HCT116 (cell line): ENCODE measurements around the gene SLC34A1. TPM values are rescaled to one million over a fixed set of nuclear protein-coding genes. Genes with fewer than 3 reads are reported as not detected.
"Not testable (repeated sequence)": the region's sequence is repeated elsewhere in the genome, so short reads cannot be mapped to it uniquely, and the experiment has no call there.

Source experiments
- ATAC-seq: fragments of 200-7000 bp; cut with Tn5 transposase; 2 replicates; pipeline ENCODE4 v1.9.1; 2020; ENCODE audit warnings: mild to moderate bottlenecking, moderate library complexity
- BruUV-seq: library from RNA; stranded (reverse); fragments of 400-500 nt; replicated peaks from 2 replicates; lab custom pipeline; 2021; lab: Mats Ljungman, UMichigan
- CTCF ChIA-PET: fragments of 300-600 bp; sonication (Branson Sonifier 250); formaldehyde crosslinking; loops from one replicate; lab custom pipeline; 2021; ENCODE audit warnings: antibody characterized with exemption; lab: Charles Lee
- POLR2A ChIA-PET: fragments of 300-600, 350-600 bp; sonication (Branson Sonifier 250); formaldehyde crosslinking; loops from one replicate; lab custom pipeline; 2021; ENCODE audit warnings: antibody characterized with exemption; lab: Charles Lee
- RAD21 ChIA-PET, 2 experiments: fragments of 300-600 bp; sonication (Branson Sonifier 250); formaldehyde crosslinking; loops; one replicate each; lab custom pipeline; 2023; ENCODE audit warnings: low total read pairs in 2 of 2; ENCODE audit not compliant: uncharacterized antibody in 2 of 2, unreplicated experiment in 2 of 2, low non-redundant PET in 1 of 2; lab: Charles Lee
- DNase-seq: peaks from one replicate; pipeline ENCODE4 v3.0.0-alpha.2; 2010; ENCODE audit warnings: low read depth, low spot score
- H2AFZ ChIP-seq: fragments of 200-600 bp; shearing (Covaris generic), sonication (generic); 2 replicates; pipeline ENCODE4 v1.6.1; 2017; ENCODE audit warnings: low read depth, mixed run types, mixed read lengths, antibody characterized with exemption, low read length; ENCODE audit not compliant: poor library complexity, severe bottlenecking
- H3K27ac ChIP-seq: 2 replicates; pipeline ENCODE4 v1.5.1; 2012; ENCODE audit warnings: low read depth, low read length
- H3K27me3 ChIP-seq: fragments of 200-600 bp; sonication (generic); 2 replicates; pipeline ENCODE4 v1.6.1; 2016; ENCODE audit warnings: mixed run types, low read length, mixed read lengths; ENCODE audit not compliant: insufficient read depth
- H3K36me3 ChIP-seq, 2 experiments: fragments of 200-500 bp in 1 of 2; fragments of 200-600 bp in 1 of 2; sonication (Bioruptor generic) in 1 of 2; sonication (generic) in 1 of 2; 2 replicates each; pipeline versions ENCODE4 v1.5.1 to v1.6.1; 2014 to 2016; ENCODE audit warnings: low read length in 2 of 2, inconsistent platforms in 1 of 2, mixed read lengths in 1 of 2, mixed run types in 1 of 2; ENCODE audit not compliant: insufficient read depth in 2 of 2, control insufficient read depth in 1 of 2
- H3K4me1 ChIP-seq, 2 experiments: fragments of 200-600 bp in 1 of 2; sonication (generic) in 1 of 2; 2 replicates each; pipeline versions ENCODE4 v1.5.1 to v1.6.1; 2012 to 2017; ENCODE audit warnings: low read length in 2 of 2, inconsistent platforms in 1 of 2, mild to moderate bottlenecking in 1 of 2, mixed read lengths in 1 of 2, mixed run types in 1 of 2, moderate library complexity in 1 of 2; ENCODE audit not compliant: insufficient read depth in 2 of 2, control insufficient read depth in 1 of 2
- H3K4me2 ChIP-seq: fragments of 200-600 bp; sonication (generic); 2 replicates; pipeline ENCODE4 v1.6.1; 2017; ENCODE audit warnings: mixed run types, low read length, mixed read lengths
- H3K4me3 ChIP-seq, 2 experiments: fragments of 200-600 bp in 1 of 2; sonication (generic) in 1 of 2; replicated peaks in 1 of 2; 2 replicates each; pipeline ENCODE4 v1.5.1; 2011 to 2016; ENCODE audit warnings: low read length in 2 of 2, control low read depth in 1 of 2, low read depth in 1 of 2, mild to moderate bottlenecking in 1 of 2, mixed read lengths in 1 of 2, mixed run types in 1 of 2
- H3K79me2 ChIP-seq: fragments of 200-600 bp; sonication (generic); 2 replicates; pipeline ENCODE4 v1.6.1; 2017; ENCODE audit warnings: mild to moderate bottlenecking, mixed run types, low read length, moderate library complexity, mixed read lengths; ENCODE audit not compliant: insufficient read depth
- H3K9ac ChIP-seq: fragments of 200-600 bp; sonication (generic); 2 replicates; pipeline ENCODE4 v1.6.1; 2016; ENCODE audit warnings: low read length, mixed read lengths
- H3K9me2 ChIP-seq: fragments of 200-600 bp; sonication (generic), shearing (Covaris generic); 2 replicates; pipeline ENCODE4 v1.6.1; 2017; ENCODE audit warnings: mixed run types, mild to moderate bottlenecking, moderate library complexity; ENCODE audit not compliant: insufficient read depth
- H3K9me3 ChIP-seq, 2 experiments: fragments of 200-500 bp in 1 of 2; fragments of 200-600 bp in 1 of 2; sonication (Bioruptor generic) in 1 of 2; sonication (generic) in 1 of 2; 2 replicates each; pipeline ENCODE4 v1.6.1; 2014 to 2017; ENCODE audit warnings: low read length in 2 of 2, mixed read lengths in 2 of 2, inconsistent platforms in 1 of 2, low read depth in 1 of 2, mild to moderate bottlenecking in 1 of 2, mixed run types in 1 of 2, moderate library complexity in 1 of 2; ENCODE audit not compliant: control insufficient read depth in 1 of 2, insufficient read depth in 1 of 2
- H4K20me1 ChIP-seq: fragments of 200-600 bp; sonication (generic), shearing (Covaris generic); 2 replicates; pipeline ENCODE4 v1.6.1; 2017; ENCODE audit warnings: mixed run types, mild to moderate bottlenecking, moderate library complexity; ENCODE audit not compliant: insufficient read depth
- CBX3 ChIP-seq: IDR thresholded peaks from 2 replicates; pipeline ENCODE4 v1.6.1; 2012; ENCODE audit warnings: low read depth
- CEBPB ChIP-seq: IDR thresholded peaks from 2 replicates; pipeline ENCODE4 v1.6.1; 2012; ENCODE audit warnings: low read depth
- EGR1 ChIP-seq: IDR thresholded peaks from 2 replicates; pipeline ENCODE4 v1.6.1; 2012; ENCODE audit warnings: low read depth
- EZH2 ChIP-seq: fragments of 200-600 bp; sonication (generic); IDR thresholded peaks from 2 replicates; pipeline ENCODE4 v1.6.1; 2017; ENCODE audit warnings: antibody characterized with exemption, mixed run types
- JUND ChIP-seq: IDR thresholded peaks from 2 replicates; pipeline ENCODE4 v1.6.1; 2012
- SIN3A ChIP-seq: IDR thresholded peaks from 2 replicates; pipeline ENCODE4 v1.6.1; 2012; ENCODE audit warnings: low read depth
- SRF ChIP-seq: IDR thresholded peaks from 2 replicates; pipeline ENCODE4 v1.6.1; 2012; ENCODE audit warnings: low read depth
- ZBTB33 ChIP-seq: IDR thresholded peaks from 2 replicates; pipeline ENCODE4 v1.6.1; 2011; ENCODE audit warnings: mild to moderate bottlenecking, low read length, moderate library complexity; ENCODE audit not compliant: insufficient replicate concordance; ENCODE audit errors: extremely low read depth
- intact Hi-C: fragments of 100-400 bp; cut with micrococcal nuclease; formaldehyde crosslinking; loops from 2 replicates; pipeline ENCODE4 v1.10.0; 2022
- total RNA-seq: library from RNA; stranded (reverse); gene quantifications from one replicate; pipeline ENCODE4 v1.2.1, GENCODE V29; 2021; ENCODE audit not compliant: unreplicated experiment
- TF ChIP-seq, protein P1 (sequence below): IDR thresholded peaks from 2 replicates; pipeline ENCODE4 v1.6.1; 2012; ENCODE audit warnings: low read depth
- TF ChIP-seq, protein P2 (sequence below): IDR thresholded peaks from 2 replicates; pipeline ENCODE4 v1.6.1; 2012

SLC34A1 gene
- total RNA-seq, 1 experiment from 2014 or later, result not detected

DNA sequence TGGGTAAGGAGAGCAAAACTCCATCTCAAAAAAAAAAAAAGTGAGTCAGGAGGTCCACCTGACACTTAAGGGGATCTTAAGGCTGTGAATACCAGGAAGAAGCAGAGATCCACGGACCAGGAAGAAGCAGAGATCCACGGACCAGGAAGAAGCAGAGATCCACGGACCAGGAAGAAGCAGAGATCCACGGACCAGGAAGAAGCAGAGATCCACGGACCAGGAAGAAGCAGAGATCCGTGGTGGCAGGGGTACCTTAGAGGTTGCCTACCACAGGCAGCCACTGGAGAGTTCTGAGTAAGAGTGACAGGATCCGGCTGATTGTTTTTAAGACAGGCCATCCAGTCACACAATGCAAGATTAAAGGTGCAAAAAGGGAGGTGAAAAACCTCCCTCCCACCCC lies 36.2 kb downstream of the SLC34A1 start:
- H3K27ac ChIP-seq, RAD21 ChIA-PET, H3K27me3 ChIP-seq, H3K4me2 ChIP-seq, intact Hi-C loops, H3K36me3 ChIP-seq, H3K79me2 ChIP-seq, H3K9ac ChIP-seq, H3K4me1 ChIP-seq, CTCF ChIA-PET, H4K20me1 ChIP-seq, H3K4me3 ChIP-seq, POLR2A ChIA-PET, H3K9me2 ChIP-seq, H3K9me3 ChIP-seq, H2AFZ ChIP-seq, DNase-seq, ATAC-seq, BruUV-seq: not testable (repeated sequence)

- H3K9ac ChIP-seq, result no peak overlapping the region
- BruUV-seq, result no TSS peak
- ChIA-PET POLR2A (no interaction called here), RAD21 (no interaction called here), CTCF (interaction anchor here (1.2 kb wide), 1 partner anchor 17 kb away, joined by 3 read pairs; no protein-coding TSS in a partner anchor)
- no peaks in the 10 kb centered on the region for H3K9me3 ChIP-seq
- no peaks in the 10 kb centered on the region for H3K79me2 ChIP-seq
- H3K4me3 ChIP-seq, result no peak overlapping the region
- no peaks in the 10 kb centered on the region for H3K36me3 ChIP-seq
- no peak for DNase-seq
- intact Hi-C loops, result no loop called here
- H3K27ac ChIP-seq, result no peak overlapping the region
- no peak for TF ChIP-seq CBX3
- TF ChIP-seq JUND, result no peak
- TF ChIP-seq SRF, result no peak
- no peak for TF ChIP-seq ZBTB33
- TF ChIP-seq, protein P1, sequence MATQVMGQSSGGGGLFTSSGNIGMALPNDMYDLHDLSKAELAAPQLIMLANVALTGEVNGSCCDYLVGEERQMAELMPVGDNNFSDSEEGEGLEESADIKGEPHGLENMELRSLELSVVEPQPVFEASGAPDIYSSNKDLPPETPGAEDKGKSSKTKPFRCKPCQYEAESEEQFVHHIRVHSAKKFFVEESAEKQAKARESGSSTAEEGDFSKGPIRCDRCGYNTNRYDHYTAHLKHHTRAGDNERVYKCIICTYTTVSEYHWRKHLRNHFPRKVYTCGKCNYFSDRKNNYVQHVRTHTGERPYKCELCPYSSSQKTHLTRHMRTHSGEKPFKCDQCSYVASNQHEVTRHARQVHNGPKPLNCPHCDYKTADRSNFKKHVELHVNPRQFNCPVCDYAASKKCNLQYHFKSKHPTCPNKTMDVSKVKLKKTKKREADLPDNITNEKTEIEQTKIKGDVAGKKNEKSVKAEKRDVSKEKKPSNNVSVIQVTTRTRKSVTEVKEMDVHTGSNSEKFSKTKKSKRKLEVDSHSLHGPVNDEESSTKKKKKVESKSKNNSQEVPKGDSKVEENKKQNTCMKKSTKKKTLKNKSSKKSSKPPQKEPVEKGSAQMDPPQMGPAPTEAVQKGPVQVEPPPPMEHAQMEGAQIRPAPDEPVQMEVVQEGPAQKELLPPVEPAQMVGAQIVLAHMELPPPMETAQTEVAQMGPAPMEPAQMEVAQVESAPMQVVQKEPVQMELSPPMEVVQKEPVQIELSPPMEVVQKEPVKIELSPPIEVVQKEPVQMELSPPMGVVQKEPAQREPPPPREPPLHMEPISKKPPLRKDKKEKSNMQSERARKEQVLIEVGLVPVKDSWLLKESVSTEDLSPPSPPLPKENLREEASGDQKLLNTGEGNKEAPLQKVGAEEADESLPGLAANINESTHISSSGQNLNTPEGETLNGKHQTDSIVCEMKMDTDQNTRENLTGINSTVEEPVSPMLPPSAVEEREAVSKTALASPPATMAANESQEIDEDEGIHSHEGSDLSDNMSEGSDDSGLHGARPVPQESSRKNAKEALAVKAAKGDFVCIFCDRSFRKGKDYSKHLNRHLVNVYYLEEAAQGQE, result no peak
- no peak for TF ChIP-seq CEBPB
- TF ChIP-seq, protein P2, sequence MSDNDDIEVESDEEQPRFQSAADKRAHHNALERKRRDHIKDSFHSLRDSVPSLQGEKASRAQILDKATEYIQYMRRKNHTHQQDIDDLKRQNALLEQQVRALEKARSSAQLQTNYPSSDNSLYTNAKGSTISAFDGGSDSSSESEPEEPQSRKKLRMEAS, result no peak
- no peak for TF ChIP-seq SIN3A
- TF ChIP-seq EZH2, result no peak
- TF ChIP-seq EGR1, result no peak
- ATAC-seq, result no peak
- no peak overlapping the region for H2AFZ ChIP-seq
- peaks cover 7 to 10% of the 10 kb centered on the region in 2 experiments for H3K4me1 ChIP-seq
- H3K9me2 ChIP-seq, result no peaks in the 10 kb centered on the region
- H3K4me2 ChIP-seq, result no peak overlapping the region
- H4K20me1 ChIP-seq, result no peaks in the 10 kb centered on the region
- H3K27me3 ChIP-seq, result no peaks in the 10 kb centered on the region
Observed at GRCh38 chr5:177421062-177421798, 37.0 kb downstream of the SLC34A1 start.
